ENCODE data around the gene TAF4.
"Not testable (repeated sequence)": the region's sequence is repeated elsewhere in the genome, so short reads cannot be mapped to it uniquely, and the experiment has no call there.

Gene TAF4

DNA sequence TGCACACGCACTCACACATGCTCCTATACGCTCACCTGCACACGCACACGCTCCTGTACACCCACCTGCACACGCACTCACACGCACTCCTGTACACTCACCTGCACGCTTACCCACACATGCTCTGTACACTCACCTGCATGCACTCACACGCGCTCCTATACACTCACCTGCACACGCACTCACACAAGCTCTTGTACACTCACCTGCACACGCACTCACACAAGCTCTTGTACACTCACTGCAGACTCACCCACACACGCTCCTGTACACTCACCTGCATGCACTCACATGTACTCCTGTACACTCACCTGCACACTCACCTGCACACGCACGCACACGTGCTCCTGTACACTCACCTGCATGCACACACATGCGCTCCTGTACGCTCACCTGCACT is 22.0 kb upstream of the TAF4 start:
- Histone ChIP-seq H3K9ac (ENCODE audit: low read length) (no peak overlapping the region), H2AFZ (ENCODE audit: low read depth, low read length, severe bottlenecking) (no peak overlapping the region), H3K4me2 (ENCODE audit: low read depth, low read length, poor library complexity, severe bottlenecking) (no peak overlapping the region), H3K9me3 (ENCODE audit: insufficient read depth, low read length) (no peaks in the 10 kb centered on the region), H3K9me2 (replicated peaks; ENCODE audit: insufficient read depth, low read length) (no peaks in the 10 kb centered on the region), H4K20me1 (ENCODE audit: low read depth, low read length) (no peaks in the 10 kb centered on the region), H3F3A (ENCODE audit: insufficient read depth) (no peaks in the 10 kb centered on the region), H3K27ac (ENCODE audit: low read depth, low read length) (no peak overlapping the region), H3K79me2 (ENCODE audit: insufficient read depth, low read length) (no peaks in the 10 kb centered on the region), H3K27me3 (ENCODE audit: low read length) (no peaks in the 10 kb centered on the region), H3K4me3 (ENCODE audit: insufficient read depth, low read length, poor library complexity, severe bottlenecking) (no peak overlapping the region), H3K36me3 (ENCODE audit: low read length) (no peaks in the 10 kb centered on the region)
- TF ChIP-seq, protein P1, sequence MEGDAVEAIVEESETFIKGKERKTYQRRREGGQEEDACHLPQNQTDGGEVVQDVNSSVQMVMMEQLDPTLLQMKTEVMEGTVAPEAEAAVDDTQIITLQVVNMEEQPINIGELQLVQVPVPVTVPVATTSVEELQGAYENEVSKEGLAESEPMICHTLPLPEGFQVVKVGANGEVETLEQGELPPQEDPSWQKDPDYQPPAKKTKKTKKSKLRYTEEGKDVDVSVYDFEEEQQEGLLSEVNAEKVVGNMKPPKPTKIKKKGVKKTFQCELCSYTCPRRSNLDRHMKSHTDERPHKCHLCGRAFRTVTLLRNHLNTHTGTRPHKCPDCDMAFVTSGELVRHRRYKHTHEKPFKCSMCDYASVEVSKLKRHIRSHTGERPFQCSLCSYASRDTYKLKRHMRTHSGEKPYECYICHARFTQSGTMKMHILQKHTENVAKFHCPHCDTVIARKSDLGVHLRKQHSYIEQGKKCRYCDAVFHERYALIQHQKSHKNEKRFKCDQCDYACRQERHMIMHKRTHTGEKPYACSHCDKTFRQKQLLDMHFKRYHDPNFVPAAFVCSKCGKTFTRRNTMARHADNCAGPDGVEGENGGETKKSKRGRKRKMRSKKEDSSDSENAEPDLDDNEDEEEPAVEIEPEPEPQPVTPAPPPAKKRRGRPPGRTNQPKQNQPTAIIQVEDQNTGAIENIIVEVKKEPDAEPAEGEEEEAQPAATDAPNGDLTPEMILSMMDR (IDR thresholded peaks at IDR 0.05; ENCODE audit: insufficient read depth, low read length, poor library complexity, severe bottlenecking): no peak
- TF ChIP-seq EZH2phosphoT487 (conservative IDR thresholded peaks at IDR 0.05; ENCODE audit: low read length): no peak

DNA sequence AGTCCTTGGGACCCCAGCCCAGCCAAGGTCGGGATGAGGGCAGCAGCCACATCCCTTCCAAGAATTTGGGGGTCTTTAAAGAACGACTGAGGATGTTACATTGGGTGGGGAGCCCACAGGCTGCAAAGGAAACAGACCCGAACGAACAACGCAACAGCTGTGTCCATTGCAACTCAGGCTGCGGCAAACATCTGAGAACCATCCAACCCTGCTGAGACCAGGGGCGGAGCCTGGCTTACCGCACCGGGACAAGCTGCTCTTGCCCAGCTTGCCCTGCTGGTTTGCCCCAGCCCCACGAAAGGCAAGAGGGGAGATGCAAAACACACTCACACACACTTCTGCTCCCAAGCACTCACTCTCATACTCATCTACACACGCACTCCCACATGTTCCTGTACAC is 21.5 kb upstream of the TAF4 start:
- Histone ChIP-seq H3K4me3 (ENCODE audit: insufficient read depth, low read length, poor library complexity, severe bottlenecking) (no peak overlapping the region), H3K9ac (ENCODE audit: low read length) (no peak overlapping the region), H3K9me3 (ENCODE audit: insufficient read depth, low read length) (no peaks in the 10 kb centered on the region), H2AFZ (ENCODE audit: low read depth, low read length, severe bottlenecking) (no peak overlapping the region), H3F3A (ENCODE audit: insufficient read depth) (no peaks in the 10 kb centered on the region), H3K27ac (ENCODE audit: low read depth, low read length) (no peak overlapping the region), H3K9me2 (replicated peaks; ENCODE audit: insufficient read depth, low read length) (no peaks in the 10 kb centered on the region), H3K27me3 (ENCODE audit: low read length) (no peaks in the 10 kb centered on the region), H3K36me3 (ENCODE audit: low read length) (no peaks in the 10 kb centered on the region), H3K4me2 (ENCODE audit: low read depth, low read length, poor library complexity, severe bottlenecking) (no peak overlapping the region), H3K79me2 (ENCODE audit: insufficient read depth, low read length) (no peaks in the 10 kb centered on the region), H4K20me1 (ENCODE audit: low read depth, low read length) (no peaks in the 10 kb centered on the region)
- TF ChIP-seq, protein P1 (IDR thresholded peaks at IDR 0.05; ENCODE audit: insufficient read depth, low read length, poor library complexity, severe bottlenecking): no peak
- TF ChIP-seq EZH2phosphoT487 (conservative IDR thresholded peaks at IDR 0.05; ENCODE audit: low read length): no peak

DNA sequence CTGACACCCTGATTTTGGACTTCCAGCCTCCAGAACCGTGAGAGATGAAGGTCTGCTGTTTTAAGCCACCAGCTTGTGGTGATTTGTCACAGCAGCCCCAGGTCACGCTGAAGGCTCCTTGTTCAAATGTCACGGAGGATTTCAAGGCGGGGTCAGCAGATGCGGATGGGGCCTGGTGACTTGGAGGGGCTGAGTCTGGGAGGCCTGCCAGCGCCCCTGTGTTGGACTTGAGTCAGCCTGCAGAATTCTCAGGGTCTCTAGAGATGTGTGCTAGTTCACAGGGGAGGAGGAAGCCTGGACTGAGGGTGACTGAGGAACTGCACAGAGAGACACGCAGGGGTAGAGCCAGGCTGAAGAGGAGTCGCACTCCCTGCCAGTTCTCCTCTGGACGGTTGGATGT is 19.5 kb upstream of the TAF4 start:
- no peaks in the 10 kb centered on the region for H3K27me3 ChIP-seq (ENCODE audit: low read length)
- no peaks in the 10 kb centered on the region for H3K9me3 ChIP-seq (ENCODE audit: insufficient read depth, low read length)
- H2AFZ ChIP-seq (ENCODE audit: low read depth, low read length, severe bottlenecking): no peak overlapping the region
- no peaks in the 10 kb centered on the region for H4K20me1 ChIP-seq (ENCODE audit: low read depth, low read length)
- no peaks in the 10 kb centered on the region for H3K79me2 ChIP-seq (ENCODE audit: insufficient read depth, low read length)
- TF ChIP-seq EZH2phosphoT487 (conservative IDR thresholded peaks at IDR 0.05; ENCODE audit: low read length): no peak
- TF ChIP-seq, protein P1 (IDR thresholded peaks at IDR 0.05; ENCODE audit: insufficient read depth, low read length, poor library complexity, severe bottlenecking): no peak
- H3F3A ChIP-seq (ENCODE audit: insufficient read depth): no peaks in the 10 kb centered on the region
- H3K9me2 ChIP-seq (replicated peaks; ENCODE audit: insufficient read depth, low read length): no peaks in the 10 kb centered on the region
- no peak overlapping the region for H3K4me2 ChIP-seq (ENCODE audit: low read depth, low read length, poor library complexity, severe bottlenecking)
- no peaks in the 10 kb centered on the region for H3K36me3 ChIP-seq (ENCODE audit: low read length)
- no peak overlapping the region for H3K27ac ChIP-seq (ENCODE audit: low read depth, low read length)
- no peak overlapping the region for H3K4me3 ChIP-seq (ENCODE audit: insufficient read depth, low read length, poor library complexity, severe bottlenecking)
- no peak overlapping the region for H3K9ac ChIP-seq (ENCODE audit: low read length)

GRCh38 chr20:62084224-62084623 is 18.5 kb upstream of the TAF4 start:
- not testable (repeated sequence) for H3K79me2 ChIP-seq (ENCODE audit: insufficient read depth, low read length); H3K27ac ChIP-seq (ENCODE audit: low read depth, low read length); H2AFZ ChIP-seq (ENCODE audit: low read depth, low read length, severe bottlenecking); H3K4me3 ChIP-seq (ENCODE audit: insufficient read depth, low read length, poor library complexity, severe bottlenecking); H3K4me2 ChIP-seq (ENCODE audit: low read depth, low read length, poor library complexity, severe bottlenecking); H3K9ac ChIP-seq (ENCODE audit: low read length); H3K27me3 ChIP-seq (ENCODE audit: low read length); H3K9me2 ChIP-seq (replicated peaks; ENCODE audit: insufficient read depth, low read length); H3K9me3 ChIP-seq (ENCODE audit: insufficient read depth, low read length); H4K20me1 ChIP-seq (ENCODE audit: low read depth, low read length); H3K36me3 ChIP-seq (ENCODE audit: low read length); H3F3A ChIP-seq (ENCODE audit: insufficient read depth)
